Measurements from ENCODE around the gene OLFM2. TPM values are rescaled to one million over a fixed set of nuclear protein-coding genes. Genes with fewer than 3 reads are reported as not detected.

OLFM2 gene
- total and polyA plus RNA-seq, 3 donors from 2014 or later, result 15.9 to 27.0 (median 22.5) TPM

DNA sequence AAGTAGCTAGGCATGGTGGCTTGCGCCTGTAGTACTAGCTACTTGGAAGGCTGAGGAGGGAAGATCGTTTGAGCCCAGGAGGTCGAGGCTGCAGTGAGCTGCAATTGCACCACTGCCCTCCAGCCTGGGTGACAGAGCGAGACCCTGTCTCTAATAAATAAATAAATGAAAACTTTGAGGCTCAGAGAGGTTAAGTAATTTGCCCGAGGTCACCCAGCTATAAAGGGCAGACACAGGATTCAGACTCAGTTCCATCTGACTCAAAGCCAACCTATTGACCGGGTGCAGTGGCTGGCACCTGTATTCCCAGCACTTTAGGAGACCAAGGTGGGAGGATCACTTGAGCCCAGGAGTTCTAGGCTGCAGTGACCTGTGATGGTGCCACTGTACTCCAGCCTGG is 7.4 kb upstream of the OLFM2 start:
- Histone ChIP-seq H3K4me1 (peaks cover 1% of the 10 kb centered on the region), H3K9me3 (no peaks in the 10 kb centered on the region), H3K4me3 (no peak overlapping the region), H3K27me3 (no peaks in the 10 kb centered on the region), H3K36me3 (ENCODE audit: low read depth, missing control alignments) (no peaks in the 10 kb centered on the region), H3K27ac (no peak overlapping the region)
- DNase-seq, result no peak
- WGBS, 2 donors, result 91 to 93% methylated on average over 6 of the region's 6 CpGs
- intact Hi-C loops (cut with DNase I; ENCODE audit: low total_unique reads), result no loop called here
- no peak for TF ChIP-seq POLR2A (IDR thresholded peaks at IDR 0.05)
- TF ChIP-seq, protein P1, sequence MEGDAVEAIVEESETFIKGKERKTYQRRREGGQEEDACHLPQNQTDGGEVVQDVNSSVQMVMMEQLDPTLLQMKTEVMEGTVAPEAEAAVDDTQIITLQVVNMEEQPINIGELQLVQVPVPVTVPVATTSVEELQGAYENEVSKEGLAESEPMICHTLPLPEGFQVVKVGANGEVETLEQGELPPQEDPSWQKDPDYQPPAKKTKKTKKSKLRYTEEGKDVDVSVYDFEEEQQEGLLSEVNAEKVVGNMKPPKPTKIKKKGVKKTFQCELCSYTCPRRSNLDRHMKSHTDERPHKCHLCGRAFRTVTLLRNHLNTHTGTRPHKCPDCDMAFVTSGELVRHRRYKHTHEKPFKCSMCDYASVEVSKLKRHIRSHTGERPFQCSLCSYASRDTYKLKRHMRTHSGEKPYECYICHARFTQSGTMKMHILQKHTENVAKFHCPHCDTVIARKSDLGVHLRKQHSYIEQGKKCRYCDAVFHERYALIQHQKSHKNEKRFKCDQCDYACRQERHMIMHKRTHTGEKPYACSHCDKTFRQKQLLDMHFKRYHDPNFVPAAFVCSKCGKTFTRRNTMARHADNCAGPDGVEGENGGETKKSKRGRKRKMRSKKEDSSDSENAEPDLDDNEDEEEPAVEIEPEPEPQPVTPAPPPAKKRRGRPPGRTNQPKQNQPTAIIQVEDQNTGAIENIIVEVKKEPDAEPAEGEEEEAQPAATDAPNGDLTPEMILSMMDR (IDR thresholded peaks at IDR 0.05), result no peak

DNA sequence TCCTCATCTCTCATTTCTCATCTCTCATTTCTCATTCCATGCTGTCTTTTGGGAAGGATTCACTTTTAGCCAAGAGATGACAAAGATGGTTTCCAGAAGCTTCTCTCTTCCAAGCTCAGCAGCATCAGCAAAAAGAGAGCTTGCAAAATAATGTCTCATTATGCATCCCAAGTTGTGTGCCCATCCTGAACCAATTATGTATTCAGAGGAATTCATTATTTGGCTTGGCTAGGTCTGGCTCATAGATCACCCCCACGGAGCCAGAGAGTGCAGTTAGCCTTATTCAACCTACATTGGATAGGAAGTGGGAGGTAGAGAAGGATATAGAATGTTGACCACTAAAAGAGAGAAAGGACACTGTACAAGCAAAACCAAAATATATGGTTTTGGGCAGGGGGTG is 5.4 kb upstream of the OLFM2 start:
- Histone ChIP-seq H3K9me3 (no peaks in the 10 kb centered on the region), H3K36me3 (ENCODE audit: low read depth, missing control alignments) (no peaks in the 10 kb centered on the region), H3K4me3 (no peak overlapping the region), H3K27me3 (no peaks in the 10 kb centered on the region), H3K4me1 (no peaks in the 10 kb centered on the region), H3K27ac (no peak overlapping the region)
- TF ChIP-seq POLR2A (IDR thresholded peaks at IDR 0.05), result no peak
- TF ChIP-seq, protein P1 (IDR thresholded peaks at IDR 0.05), result no peak
- intact Hi-C loops (cut with DNase I; ENCODE audit: low total_unique reads), result no loop called here
- DNase-seq, result no peak
- WGBS, 2 donors, result 68 to 73% methylated on average over 1 of the region's 1 CpG

DNA sequence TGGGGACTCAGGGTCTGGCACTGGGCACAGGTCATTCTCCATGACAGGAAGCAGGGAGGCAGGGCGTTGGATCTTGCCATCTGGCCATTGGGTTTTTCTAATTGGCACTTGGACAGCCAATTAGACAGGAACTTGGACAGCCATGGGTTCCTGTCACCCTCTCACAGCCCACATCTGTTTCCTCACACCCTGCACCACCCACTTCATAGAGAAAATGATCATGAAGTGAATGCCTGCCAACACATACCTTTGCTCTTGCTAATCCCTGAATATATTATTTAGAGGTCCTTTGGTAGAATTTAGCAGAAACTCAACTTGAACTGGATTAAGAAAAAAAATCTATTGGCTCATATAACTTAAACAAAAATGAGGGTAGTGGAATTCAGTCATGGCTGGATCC is 4.9 kb upstream of the OLFM2 start:
- TF ChIP-seq POLR2A (IDR thresholded peaks at IDR 0.05), result no peak
- TF ChIP-seq, protein P1 (IDR thresholded peaks at IDR 0.05), result no peak
- Histone ChIP-seq H3K4me1 (no peaks in the 10 kb centered on the region), H3K9me3 (no peaks in the 10 kb centered on the region), H3K36me3 (ENCODE audit: low read depth, missing control alignments) (no peaks in the 10 kb centered on the region), H3K27me3 (no peaks in the 10 kb centered on the region), H3K4me3 (no peak overlapping the region), H3K27ac (no peak overlapping the region)
- intact Hi-C loops (cut with DNase I; ENCODE audit: low total_unique reads), result no loop called here
- no peak for DNase-seq
- WGBS, 2 donors, result 91 to 100% methylated on average over 1 of the region's 1 CpG

DNA sequence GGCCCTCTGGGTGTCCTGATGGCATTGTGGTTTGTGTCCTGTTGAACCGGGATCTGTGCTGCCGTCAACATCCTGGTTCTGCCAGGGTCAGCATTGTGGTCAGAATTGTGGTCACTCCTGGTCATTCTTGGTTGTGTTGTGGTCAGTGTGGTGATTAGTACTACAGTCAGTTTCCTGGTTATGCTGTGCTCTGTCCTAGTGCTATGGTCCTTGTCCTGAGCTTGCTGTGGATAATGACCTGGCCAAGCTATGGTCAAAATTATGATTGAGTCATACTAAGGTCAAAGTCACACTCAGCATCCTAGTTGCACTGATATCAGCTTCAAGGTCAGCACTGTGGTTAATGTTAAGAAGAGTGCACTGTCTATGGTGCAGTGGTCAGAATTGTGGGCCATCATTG is 4.5 kb upstream of the OLFM2 start:
- H3K4me1 ChIP-seq, result peaks cover 2% of the 10 kb centered on the region
- H3K36me3 ChIP-seq (ENCODE audit: low read depth, missing control alignments), result no peaks in the 10 kb centered on the region
- no peak for DNase-seq
- no peak overlapping the region for H3K27ac ChIP-seq
- H3K27me3 ChIP-seq, result no peaks in the 10 kb centered on the region
- H3K4me3 ChIP-seq, result no peak overlapping the region
- TF ChIP-seq POLR2A (IDR thresholded peaks at IDR 0.05), result no peak
- TF ChIP-seq, protein P1 (IDR thresholded peaks at IDR 0.05), result no peak
- H3K9me3 ChIP-seq, result no peaks in the 10 kb centered on the region
- intact Hi-C loops (cut with DNase I; ENCODE audit: low total_unique reads), result no loop called here
- WGBS, 2 donors, result 56 to 86% methylated on average over 1 to 2 of the region's 2 CpGs

DNA sequence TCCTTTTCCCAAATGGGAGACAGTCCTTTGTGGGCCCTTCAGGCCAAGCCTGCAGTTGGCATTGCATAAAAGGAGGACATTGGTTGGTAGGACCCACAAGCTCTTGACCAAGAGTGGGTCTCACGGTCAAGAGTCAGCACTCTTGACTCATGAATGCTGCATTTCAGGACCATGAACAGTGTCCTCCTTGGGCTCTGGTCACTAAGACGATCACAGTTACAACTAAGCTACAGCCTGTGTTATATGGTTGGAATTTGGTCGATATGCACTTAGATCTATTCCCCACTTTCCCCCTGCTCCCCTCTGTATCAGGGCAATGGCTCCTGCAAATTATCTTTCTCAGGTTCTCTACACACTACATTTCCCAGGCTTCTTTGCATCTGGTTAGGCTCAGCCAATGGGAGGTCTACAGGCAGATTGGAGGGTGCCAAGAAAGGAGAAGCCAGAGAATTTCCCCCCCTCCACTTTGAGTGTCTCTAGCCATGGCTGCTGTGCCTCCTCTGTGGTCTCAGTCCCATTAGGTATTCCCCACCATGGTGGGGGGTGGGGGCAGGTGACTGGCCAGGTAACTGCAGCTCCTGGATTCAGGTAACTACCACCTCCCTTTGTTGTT is 3.1 kb upstream of the OLFM2 start:
- Histone ChIP-seq H3K4me1 (peaks cover 13% of the 10 kb centered on the region), H3K27ac (no peak overlapping the region), H3K36me3 (ENCODE audit: low read depth, missing control alignments) (no peaks in the 10 kb centered on the region), H3K4me3 (no peak overlapping the region), H3K9me3 (no peaks in the 10 kb centered on the region), H3K27me3 (no peaks in the 10 kb centered on the region)
- no peak for DNase-seq
- WGBS, 2 donors, result 44 to 62% methylated on average over 3 of the region's 3 CpGs
- TF ChIP-seq, protein P1 (IDR thresholded peaks at IDR 0.05), result no peak
- TF ChIP-seq POLR2A (IDR thresholded peaks at IDR 0.05), result no peak
- intact Hi-C loops (cut with DNase I; ENCODE audit: low total_unique reads), result loop anchor here (10.0 kb wide), 2 partner anchors 65 to 295 kb away; partner anchors contain the start of gene S1PR2
